ENCODE data around the gene ZNF780A.

GRCh38 chr19:40057166-40057565, 33.6 kb downstream of the ZNF780A start:
- no peak for TF ChIP-seq TAF1 (IDR thresholded peaks at IDR 0.05; ENCODE audit: low read depth)
- TF ChIP-seq EGR1 (IDR thresholded peaks at IDR 0.05) = no peak
- TF ChIP-seq TCF12 (IDR thresholded peaks at IDR 0.05; ENCODE audit: low read depth) = no peak
- TF ChIP-seq YY1 (IDR thresholded peaks at IDR 0.05; ENCODE audit: low read depth) = no peak
- TF ChIP-seq EP300 (IDR thresholded peaks at IDR 0.05; ENCODE audit: borderline replicate concordance) = no peak
- no peak for TF ChIP-seq CEBPB (IDR thresholded peaks at IDR 0.05)
